Body of pancreas (tissue), 4 donors: Measurements from ENCODE around the gene XRRA1.

Experiments used
- POLR2A ChIP-seq, 3 donors: fragments of 450-650 bp; IDR thresholded peaks; one replicate each; pipeline ENCODE4 v1.6.1; 2016; ENCODE audit warnings: antibody characterized with exemption in 3 of 3, mild to moderate bottlenecking in 2 of 3
- TF ChIP-seq, protein P1 (sequence below), 7 experiments: fragments of 450-650 bp in 4 of 7; fragments of 200-600 bp in 3 of 7; sonication (generic) in 3 of 7; IDR thresholded peaks; one replicate each; pipeline ENCODE4 v1.5.1; 2016 to 2019; ENCODE audit warnings: antibody characterized with exemption in 7 of 7

DNA sequence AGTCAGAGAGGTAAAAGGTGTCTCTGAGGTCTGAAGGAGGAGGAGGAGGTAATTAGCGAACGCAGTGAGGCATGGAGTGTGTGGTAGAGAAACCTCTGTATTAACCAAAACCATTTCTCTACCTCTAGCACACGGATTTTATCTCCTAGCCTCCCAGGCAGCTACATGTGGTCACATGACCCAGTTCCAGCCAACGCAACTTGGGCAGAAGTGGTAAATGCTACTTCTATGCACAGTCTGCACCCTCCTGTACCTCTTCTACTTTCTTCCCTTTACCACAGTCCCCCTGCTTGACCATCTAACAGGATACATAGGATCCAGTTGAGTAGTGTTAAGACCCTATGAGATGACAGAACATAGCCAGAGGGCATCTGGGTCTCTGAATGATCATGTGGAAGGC lies 95.7 kb downstream of the XRRA1 start:
- TF ChIP-seq, protein P1, sequence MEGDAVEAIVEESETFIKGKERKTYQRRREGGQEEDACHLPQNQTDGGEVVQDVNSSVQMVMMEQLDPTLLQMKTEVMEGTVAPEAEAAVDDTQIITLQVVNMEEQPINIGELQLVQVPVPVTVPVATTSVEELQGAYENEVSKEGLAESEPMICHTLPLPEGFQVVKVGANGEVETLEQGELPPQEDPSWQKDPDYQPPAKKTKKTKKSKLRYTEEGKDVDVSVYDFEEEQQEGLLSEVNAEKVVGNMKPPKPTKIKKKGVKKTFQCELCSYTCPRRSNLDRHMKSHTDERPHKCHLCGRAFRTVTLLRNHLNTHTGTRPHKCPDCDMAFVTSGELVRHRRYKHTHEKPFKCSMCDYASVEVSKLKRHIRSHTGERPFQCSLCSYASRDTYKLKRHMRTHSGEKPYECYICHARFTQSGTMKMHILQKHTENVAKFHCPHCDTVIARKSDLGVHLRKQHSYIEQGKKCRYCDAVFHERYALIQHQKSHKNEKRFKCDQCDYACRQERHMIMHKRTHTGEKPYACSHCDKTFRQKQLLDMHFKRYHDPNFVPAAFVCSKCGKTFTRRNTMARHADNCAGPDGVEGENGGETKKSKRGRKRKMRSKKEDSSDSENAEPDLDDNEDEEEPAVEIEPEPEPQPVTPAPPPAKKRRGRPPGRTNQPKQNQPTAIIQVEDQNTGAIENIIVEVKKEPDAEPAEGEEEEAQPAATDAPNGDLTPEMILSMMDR (IDR thresholded peaks at IDR 0.05): no peak
- TF ChIP-seq POLR2A (IDR thresholded peaks at IDR 0.05): no peak
